ENCODE data around the gene SMIM43. TPM values are rescaled to one million over a fixed set of nuclear protein-coding genes. Genes with fewer than 3 reads are reported as not detected.

The SMIM43 gene
- total RNA-seq, 1 donor from 2014 or later: not detected

DNA sequence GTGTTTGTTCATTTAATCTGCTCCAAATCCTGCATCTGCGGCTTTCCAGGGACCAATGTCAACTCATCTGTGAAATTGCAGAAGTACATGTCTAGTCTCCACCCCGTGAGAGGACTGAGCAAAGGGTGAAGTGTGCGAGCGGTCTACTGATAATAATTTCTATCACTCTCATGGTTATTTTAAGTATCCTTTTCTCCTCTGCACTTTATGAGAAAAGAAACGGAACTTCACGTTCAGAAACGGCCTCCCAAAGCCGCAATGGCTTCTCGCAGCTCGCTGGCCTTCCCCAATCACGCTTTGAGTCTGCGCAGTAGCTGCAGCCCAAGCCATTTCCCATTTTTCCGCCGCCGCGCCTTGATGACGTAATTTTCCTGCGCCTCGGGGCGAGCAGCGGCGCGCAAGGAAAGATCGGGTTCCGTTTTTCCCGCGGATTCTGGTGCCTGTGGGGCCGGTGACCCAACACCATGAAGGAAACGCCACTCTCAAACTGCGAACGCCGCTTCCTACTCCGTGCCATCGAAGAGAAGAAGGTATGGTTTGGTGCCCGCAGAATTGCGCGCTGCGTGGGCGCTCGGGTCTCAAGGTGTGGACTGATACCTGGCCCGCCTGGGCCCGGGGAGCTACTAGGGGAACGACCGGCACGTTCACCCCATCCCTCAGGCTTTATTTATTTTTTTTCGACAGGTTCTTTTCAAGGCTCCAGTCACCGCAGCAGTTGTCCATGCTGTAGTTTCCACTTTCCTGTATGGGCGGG lies 36.2 kb upstream of the SMIM43 start, which contains the start of gene EXOSC9:
Gene EXOSC9, plus strand, starts transcription at position 363 of the 754 bp plus-strand sequence. Its CDS starts 102 bp downstream, at position 465.
- Mint-ChIP-seq H3K9me3 (ENCODE audit: low read depth) (no peaks in the 10 kb centered on the region), H3K36me3 (ENCODE audit: low read depth) (peaks cover 4% of the 10 kb centered on the region), H3K4me3 (ENCODE audit: unreplicated experiment) (peak within 1 kb of the TSS; percentile 89), H3K27ac (ENCODE audit: unreplicated experiment) (peak within 1 kb of the TSS; percentile 98), H3K4me1 (ENCODE audit: low read depth) (peaks cover 22% of the 10 kb centered on the region), H3K27me3 (ENCODE audit: low read depth) (no peaks in the 10 kb centered on the region)
- DNase-seq (ENCODE audit: low spot score): peak; percentile 94
- TF ChIP-seq, protein P1, sequence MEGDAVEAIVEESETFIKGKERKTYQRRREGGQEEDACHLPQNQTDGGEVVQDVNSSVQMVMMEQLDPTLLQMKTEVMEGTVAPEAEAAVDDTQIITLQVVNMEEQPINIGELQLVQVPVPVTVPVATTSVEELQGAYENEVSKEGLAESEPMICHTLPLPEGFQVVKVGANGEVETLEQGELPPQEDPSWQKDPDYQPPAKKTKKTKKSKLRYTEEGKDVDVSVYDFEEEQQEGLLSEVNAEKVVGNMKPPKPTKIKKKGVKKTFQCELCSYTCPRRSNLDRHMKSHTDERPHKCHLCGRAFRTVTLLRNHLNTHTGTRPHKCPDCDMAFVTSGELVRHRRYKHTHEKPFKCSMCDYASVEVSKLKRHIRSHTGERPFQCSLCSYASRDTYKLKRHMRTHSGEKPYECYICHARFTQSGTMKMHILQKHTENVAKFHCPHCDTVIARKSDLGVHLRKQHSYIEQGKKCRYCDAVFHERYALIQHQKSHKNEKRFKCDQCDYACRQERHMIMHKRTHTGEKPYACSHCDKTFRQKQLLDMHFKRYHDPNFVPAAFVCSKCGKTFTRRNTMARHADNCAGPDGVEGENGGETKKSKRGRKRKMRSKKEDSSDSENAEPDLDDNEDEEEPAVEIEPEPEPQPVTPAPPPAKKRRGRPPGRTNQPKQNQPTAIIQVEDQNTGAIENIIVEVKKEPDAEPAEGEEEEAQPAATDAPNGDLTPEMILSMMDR (IDR thresholded peaks at IDR 0.05): no peak

- no peak for DNase-seq (ENCODE audit: low spot score)
Observed at GRCh38 chr4:121800638-121800960, 35.6 kb upstream of the SMIM43 start.

GRCh38 chr4:121799867-121800501 lies 35.0 kb upstream of the SMIM43 start:
- Mint-ChIP-seq H3K36me3 (ENCODE audit: low read depth) (peaks cover 3% of the 10 kb centered on the region), H3K9me3 (ENCODE audit: low read depth) (no peaks in the 10 kb centered on the region), H3K27ac (ENCODE audit: unreplicated experiment) (no peak overlapping the region), H3K27me3 (ENCODE audit: low read depth) (no peaks in the 10 kb centered on the region), H3K4me3 (ENCODE audit: unreplicated experiment) (no peak overlapping the region), H3K4me1 (ENCODE audit: low read depth) (peaks cover 22% of the 10 kb centered on the region)
- no peak for DNase-seq (ENCODE audit: low spot score)
- TF ChIP-seq, protein P1 (IDR thresholded peaks at IDR 0.05): no peak

More at GRCh38 chr4:121800638-121800960, 35.6 kb upstream of the SMIM43 start:
- TF ChIP-seq, protein P1 (IDR thresholded peaks at IDR 0.05): no peak
- no peaks in the 10 kb centered on the region for H3K27me3 Mint-ChIP-seq (ENCODE audit: low read depth)
- no peaks in the 10 kb centered on the region for H3K9me3 Mint-ChIP-seq (ENCODE audit: low read depth)
- peaks cover 22% of the 10 kb centered on the region for H3K4me1 Mint-ChIP-seq (ENCODE audit: low read depth)
- peak overlapping the region; percentile 89 for H3K4me3 Mint-ChIP-seq (ENCODE audit: unreplicated experiment)
- H3K27ac Mint-ChIP-seq (ENCODE audit: unreplicated experiment): peak overlapping the region; percentile 98
- peaks cover 4% of the 10 kb centered on the region for H3K36me3 Mint-ChIP-seq (ENCODE audit: low read depth)

GRCh38 chr4:121799208-121799823 lies 34.4 kb upstream of the SMIM43 start:
- Mint-ChIP-seq H3K9me3 (ENCODE audit: low read depth) (no peaks in the 10 kb centered on the region), H3K27ac (ENCODE audit: unreplicated experiment) (no peak overlapping the region), H3K4me3 (ENCODE audit: unreplicated experiment) (no peak overlapping the region), H3K36me3 (ENCODE audit: low read depth) (no peaks in the 10 kb centered on the region), H3K4me1 (ENCODE audit: low read depth) (peaks cover 22% of the 10 kb centered on the region), H3K27me3 (ENCODE audit: low read depth) (no peaks in the 10 kb centered on the region)
- TF ChIP-seq, protein P1 (IDR thresholded peaks at IDR 0.05): no peak
- DNase-seq (ENCODE audit: low spot score): no peak

- no peak overlapping the region for H3K4me3 Mint-ChIP-seq (ENCODE audit: unreplicated experiment)
- H3K27me3 Mint-ChIP-seq (ENCODE audit: low read depth): no peaks in the 10 kb centered on the region
- TF ChIP-seq, protein P1 (IDR thresholded peaks at IDR 0.05): no peak
- no peaks in the 10 kb centered on the region for H3K36me3 Mint-ChIP-seq (ENCODE audit: low read depth)
- no peak overlapping the region for H3K27ac Mint-ChIP-seq (ENCODE audit: unreplicated experiment)
- no peak for DNase-seq (ENCODE audit: low spot score)
- H3K4me1 Mint-ChIP-seq (ENCODE audit: low read depth): peaks cover 15% of the 10 kb centered on the region
- H3K9me3 Mint-ChIP-seq (ENCODE audit: low read depth): no peaks in the 10 kb centered on the region
Observed at GRCh38 chr4:121796283-121796682, 31.3 kb upstream of the SMIM43 start.

All from chondrocyte (in vitro differentiated cells).